Coronary artery (tissue), 2 donors: ENCODE data around the gene PNPLA5.

Source experiments
- DNase-seq: peaks from one replicate; pipeline ENCODE4 v3.0.0-alpha.2; 2017; ENCODE audit warnings: low spot score
- H3K27ac ChIP-seq, 2 donors: fragments of 200-600 bp; sonication (generic); one replicate each; pipeline ENCODE4 v1.5.1; 2016 to 2019
- H3K4me3 ChIP-seq: fragments of 200-600 bp; sonication (generic); 2 replicates; pipeline ENCODE4 v1.5.1; 2016; ENCODE audit warnings: mild to moderate bottlenecking, moderate library complexity
- TF ChIP-seq, protein P1 (sequence below): fragments of 200-600 bp; sonication (generic); IDR thresholded peaks from one replicate; pipeline ENCODE4 v1.5.1; 2019; ENCODE audit warnings: antibody characterized with exemption

PNPLA5 gene, protein sequence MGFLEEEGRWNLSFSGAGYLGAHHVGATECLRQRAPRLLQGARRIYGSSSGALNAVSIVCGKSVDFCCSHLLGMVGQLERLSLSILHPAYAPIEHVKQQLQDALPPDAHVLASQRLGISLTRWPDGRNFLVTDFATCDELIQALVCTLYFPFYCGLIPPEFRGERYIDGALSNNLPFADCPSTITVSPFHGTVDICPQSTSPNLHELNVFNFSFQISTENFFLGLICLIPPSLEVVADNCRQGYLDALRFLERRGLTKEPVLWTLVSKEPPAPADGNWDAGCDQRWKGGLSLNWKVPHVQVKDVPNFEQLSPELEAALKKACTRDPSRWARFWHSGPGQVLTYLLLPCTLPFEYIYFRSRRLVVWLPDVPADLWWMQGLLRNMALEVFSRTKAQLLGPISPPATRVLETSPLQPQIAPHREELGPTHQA

DNA sequence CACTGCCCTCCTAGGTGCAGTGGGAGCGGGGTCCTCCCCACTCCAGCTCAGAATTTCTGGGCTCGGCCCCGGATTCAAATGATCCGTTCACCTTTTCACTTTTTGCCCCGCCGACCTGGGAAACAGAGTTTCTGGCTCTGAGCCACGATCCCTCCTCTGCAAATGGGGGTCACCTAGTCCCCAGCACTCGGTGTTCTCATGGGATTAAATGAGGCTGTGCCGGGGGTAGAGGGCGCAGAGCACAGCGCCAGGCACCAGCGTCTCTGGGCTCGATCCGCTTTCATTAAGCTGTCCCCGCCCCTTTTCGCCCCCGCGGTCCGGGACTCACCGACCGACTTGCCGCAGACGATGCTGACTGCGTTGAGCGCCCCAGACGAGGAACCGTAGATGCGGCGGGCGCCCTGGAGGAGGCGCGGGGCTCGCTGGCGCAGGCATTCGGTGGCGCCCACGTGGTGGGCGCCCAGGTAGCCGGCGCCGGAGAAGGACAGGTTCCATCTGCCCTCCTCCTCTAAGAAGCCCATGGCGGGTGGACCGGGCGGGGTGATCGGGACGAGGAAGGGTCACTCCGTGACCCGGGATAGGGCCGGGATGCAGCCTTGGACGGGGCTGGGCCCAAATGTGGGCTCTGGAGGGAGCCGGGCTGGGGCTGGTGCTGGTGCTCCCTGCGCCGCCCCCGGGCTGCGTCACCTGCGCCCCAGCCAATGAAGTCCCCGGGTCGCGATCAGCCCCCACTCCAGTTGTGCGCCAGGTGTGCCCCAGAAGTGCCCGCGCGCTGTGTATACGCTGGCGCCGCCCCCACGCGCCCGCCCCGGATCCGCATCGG lies at the start of gene PNPLA5:
PNPLA5 (minus strand) TSS at position 654 of the 823 bp plus-strand sequence; CDS start at position 521, 133 bp downstream.
- H3K27ac ChIP-seq, result no peak within 1 kb of the TSS
- TF ChIP-seq, protein P1, sequence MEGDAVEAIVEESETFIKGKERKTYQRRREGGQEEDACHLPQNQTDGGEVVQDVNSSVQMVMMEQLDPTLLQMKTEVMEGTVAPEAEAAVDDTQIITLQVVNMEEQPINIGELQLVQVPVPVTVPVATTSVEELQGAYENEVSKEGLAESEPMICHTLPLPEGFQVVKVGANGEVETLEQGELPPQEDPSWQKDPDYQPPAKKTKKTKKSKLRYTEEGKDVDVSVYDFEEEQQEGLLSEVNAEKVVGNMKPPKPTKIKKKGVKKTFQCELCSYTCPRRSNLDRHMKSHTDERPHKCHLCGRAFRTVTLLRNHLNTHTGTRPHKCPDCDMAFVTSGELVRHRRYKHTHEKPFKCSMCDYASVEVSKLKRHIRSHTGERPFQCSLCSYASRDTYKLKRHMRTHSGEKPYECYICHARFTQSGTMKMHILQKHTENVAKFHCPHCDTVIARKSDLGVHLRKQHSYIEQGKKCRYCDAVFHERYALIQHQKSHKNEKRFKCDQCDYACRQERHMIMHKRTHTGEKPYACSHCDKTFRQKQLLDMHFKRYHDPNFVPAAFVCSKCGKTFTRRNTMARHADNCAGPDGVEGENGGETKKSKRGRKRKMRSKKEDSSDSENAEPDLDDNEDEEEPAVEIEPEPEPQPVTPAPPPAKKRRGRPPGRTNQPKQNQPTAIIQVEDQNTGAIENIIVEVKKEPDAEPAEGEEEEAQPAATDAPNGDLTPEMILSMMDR, result no peak
- no peak for DNase-seq
- peak within 1 kb of the TSS; percentile 12 for H3K4me3 ChIP-seq

DNA sequence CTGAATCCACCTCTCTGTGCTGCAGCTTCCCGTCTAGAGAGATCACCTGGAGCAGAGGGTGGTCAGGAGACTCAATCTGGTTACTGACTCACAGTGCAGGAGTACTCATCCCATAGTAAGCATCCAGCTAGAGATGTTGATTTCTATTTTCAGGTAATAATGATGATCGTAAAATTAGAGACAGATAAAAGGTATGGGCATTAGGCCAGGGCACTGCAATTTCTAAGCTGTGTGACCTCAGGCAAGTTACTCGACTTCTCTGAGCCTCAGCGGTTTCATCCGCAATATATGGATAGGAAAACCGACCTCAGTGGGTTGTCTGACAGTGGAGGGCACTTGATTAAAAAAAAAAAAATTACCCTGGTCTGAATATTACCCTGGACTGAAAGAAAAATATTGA lies 49.6 kb upstream of the PNPLA5 start:
- Histone ChIP-seq H3K27ac (no peak overlapping the region), H3K4me3 (no peak overlapping the region)
- TF ChIP-seq, protein P1, result no peak
- DNase-seq, result no peak

DNA sequence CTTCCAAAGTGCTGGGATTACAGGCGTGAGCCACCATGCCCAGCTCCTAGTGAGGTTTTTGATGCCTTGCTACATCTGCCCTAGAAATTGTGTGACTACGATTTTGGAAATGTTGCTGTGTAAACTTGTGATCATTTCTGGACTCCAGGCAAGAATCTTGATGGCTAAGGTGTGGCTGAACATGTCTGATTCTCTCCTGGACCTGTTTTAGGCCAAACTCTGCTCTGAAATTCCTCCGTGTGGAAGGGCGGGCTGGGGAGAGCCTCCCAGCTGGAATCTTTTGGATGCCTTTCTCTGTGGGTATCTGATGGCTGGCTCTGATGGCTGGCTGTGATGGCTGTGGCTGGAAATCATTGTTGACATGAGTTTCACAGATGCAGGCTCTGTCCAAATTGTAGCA lies 40.0 kb upstream of the PNPLA5 start:
- TF ChIP-seq, protein P1, result no peak
- Histone ChIP-seq H3K27ac (no peak overlapping the region), H3K4me3 (no peak overlapping the region)
- no peak for DNase-seq

DNA sequence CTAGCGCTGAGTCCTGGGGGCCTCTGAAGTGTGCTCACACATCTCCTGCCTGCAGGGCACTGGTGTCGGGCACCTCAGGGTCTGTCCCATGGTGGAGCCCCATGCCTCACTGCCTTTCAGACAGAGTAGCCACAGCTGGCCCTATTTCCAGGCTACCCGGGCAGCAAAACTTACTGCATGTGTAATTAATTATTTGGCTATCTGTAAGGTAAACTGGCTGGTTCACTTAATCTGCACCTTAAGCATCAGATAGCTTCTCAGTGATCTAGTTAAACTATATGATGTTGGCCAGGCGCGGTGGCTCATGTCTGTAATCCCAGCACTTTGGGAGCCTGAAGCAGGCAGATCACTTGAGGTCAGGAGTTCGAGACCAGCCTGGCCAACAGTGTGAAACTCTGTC lies 37.1 kb upstream of the PNPLA5 start:
- Histone ChIP-seq H3K27ac (no peak overlapping the region), H3K4me3 (no peak overlapping the region)
- TF ChIP-seq, protein P1, result no peak
- no peak for DNase-seq

DNA sequence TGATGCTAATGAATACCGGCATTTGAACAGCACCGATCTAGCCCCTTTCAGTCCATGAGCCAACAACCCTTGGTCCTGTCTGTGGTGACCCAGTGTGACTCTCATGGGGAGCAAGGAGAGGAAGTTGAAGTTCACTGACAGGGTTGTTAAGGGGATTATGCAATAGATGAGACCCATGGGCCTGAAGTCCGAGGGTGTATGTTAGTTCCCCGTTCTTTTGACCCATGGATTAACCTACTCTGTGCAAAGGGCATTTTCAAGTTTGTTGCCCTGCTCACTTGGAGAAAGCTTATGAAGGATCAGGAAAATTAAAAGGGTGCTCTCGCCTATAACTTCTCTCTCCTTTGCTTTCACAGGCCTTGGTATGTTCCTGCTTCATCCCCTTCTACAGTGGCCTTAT lies 36.7 kb upstream of the PNPLA5 start:
- TF ChIP-seq, protein P1, result no peak
- Histone ChIP-seq H3K4me3 (no peak overlapping the region), H3K27ac (no peak overlapping the region)
- no peak for DNase-seq

DNA sequence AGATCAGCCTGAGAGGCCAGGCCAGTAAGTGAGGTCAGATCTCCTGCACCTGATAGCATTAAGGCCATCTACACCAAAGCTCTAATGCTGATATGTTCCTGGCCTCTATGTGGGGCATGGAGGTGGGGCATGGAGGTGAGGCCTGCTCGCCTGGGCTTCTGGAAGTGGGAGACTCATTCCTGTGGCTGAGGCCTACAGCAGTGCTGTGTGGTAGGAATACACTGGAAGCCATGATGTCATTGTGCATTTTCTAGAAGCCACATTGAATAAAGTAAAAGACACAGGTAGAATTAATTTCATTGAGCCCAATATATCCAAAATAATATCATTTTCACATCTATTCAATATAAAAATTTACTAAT lies 34.5 kb upstream of the PNPLA5 start:
- TF ChIP-seq, protein P1, result no peak
- Histone ChIP-seq H3K4me3 (no peak overlapping the region), H3K27ac (no peak overlapping the region)
- no peak for DNase-seq
